GM19238 (cell line): ENCODE results near the gene NTNG2.
A peak's percentile ranks its signal among the peaks of the same experiment; 100 is the strongest.

ENCODE experiments used
- DNase-seq: peaks from one replicate; pipeline ENCODE4 v3.0.0; 2011; ENCODE audit warnings: low spot score; ENCODE audit not compliant: insufficient read length

Gene NTNG2

DNA sequence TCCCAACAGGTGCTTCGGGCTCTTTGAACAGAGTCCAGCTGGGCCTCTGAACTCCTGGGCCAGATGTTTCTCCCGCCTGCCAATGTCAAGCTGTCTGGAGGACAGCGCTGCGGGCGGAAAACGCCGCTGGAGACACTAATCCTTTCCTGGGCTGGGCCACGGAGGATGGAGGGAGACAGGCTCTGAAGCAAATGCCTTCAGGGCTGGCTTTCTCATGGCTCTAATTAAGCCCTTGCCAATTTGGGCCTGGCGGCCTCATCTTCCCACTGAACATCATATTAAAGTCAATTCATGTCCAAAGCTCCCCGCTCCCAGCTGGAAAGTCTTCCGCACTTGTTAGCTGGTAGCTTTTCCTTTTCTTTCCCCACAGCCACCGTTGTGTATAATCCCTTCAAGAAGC is 72.7 kb downstream of the NTNG2 start:
- DNase-seq: no peak

DNA sequence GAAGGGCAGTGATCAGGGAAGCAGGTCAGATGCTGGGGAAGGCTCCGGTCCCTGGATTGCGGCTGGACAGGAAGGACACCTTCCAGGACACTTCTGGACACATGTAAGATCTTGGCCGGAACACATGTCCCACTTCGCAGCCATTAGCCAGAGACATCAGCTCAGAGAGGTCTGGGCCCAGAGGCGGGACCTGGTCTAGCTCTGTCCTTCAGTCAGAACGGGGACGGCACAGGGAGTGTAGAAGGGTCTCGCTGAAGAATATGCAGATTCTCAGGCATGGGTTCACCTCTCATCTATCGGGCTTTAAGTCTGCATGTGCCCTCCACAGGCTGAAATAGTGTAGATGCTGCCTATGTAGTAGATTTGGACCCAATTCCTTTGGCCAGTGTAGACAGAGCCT is 73.3 kb downstream of the NTNG2 start:
- DNase-seq: no peak

DNA sequence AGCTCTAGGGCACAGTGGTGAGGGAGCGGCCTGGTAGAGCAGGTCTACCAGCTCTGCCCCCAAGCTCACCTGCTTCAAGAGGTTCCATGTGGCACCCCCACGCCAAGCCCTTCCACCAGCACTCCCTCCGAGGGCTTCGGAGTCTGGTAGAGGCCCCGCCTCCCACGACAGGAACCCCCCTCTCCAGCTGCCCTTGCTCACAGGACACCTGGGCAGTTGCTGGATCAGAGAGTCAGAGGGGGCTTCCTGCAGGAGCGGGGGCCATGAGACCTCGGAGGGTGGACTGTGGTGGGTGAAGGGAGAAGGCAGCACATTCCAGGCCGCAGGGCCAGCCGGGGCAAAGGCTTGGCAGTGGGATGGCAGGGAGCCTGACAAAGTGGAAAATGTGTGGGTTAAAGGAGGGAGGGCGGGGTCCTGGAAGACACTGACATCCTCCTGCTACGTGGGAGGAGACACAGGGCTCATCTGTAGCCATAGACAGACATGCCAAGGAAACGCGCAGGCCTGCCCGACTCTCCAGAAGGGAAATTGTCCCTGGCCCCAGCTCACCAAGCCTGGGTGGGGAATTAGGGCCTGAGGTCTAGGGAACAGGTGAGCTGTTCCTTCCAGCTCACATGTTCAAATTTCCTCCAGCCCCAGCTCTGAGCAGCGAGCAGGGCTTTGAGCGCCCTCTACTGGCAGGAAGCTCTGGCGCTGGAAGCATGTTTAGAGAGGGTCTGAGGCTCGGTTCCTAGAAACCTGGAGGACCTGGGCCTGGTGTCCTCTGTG is 74.2 kb downstream of the NTNG2 start:
- DNase-seq: peak; percentile 76

DNA sequence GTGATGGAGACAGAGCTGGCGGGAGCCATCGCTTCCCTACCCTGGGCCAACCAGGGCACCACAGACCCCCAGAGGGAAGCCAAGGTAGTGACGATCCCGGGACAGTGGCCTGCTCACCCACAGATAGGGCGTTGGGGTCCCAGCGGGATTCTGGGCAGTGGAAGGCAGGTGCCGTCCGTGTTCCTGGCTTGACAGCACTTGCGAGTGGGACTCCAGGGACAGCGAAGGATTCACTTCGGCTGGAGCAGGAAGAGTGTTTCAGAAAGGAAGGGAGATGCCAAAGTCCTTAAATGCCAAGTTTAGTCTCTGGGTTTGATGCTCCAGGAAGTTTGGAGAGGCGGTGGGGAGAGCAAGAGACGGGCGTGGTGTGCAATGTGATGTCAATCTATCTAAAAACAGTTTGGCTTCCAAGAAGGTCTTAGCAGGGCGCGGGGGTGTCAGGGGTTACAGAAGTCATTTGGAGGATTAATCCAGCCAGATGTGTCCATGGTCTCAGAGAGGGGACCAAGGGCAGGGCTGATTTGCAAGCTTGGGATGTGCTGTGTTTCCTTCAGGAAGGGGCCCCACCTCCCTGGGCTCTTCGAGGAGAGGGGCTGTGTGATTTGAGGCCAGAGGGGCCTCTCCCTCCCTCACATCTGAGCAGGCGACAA is 74.9 kb downstream of the NTNG2 start:
- DNase-seq: no peak

DNA sequence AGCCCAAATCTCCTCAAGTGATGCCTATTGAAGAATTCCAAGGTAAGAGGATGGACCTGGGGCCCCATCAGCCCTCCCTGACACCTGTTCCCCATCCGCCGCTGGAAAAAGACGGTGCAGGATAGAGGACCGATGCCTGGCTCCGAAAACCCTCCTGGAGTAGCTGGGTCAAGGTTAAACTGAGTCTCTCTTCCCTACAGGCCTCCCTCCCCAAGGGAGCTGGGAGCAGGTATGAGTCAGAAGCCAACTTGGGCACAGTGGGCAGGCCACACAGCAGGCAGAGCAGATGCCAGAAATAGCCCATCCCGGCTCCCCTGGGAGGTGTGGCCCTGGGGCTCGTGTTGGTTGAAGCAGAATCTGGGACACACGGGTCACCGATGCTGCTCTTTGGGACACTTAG is 75.6 kb downstream of the NTNG2 start:
- DNase-seq: no peak

GRCh38 chr9:132238026-132238972 is 76.4 kb downstream of the NTNG2 start:
- no peak for DNase-seq

DNA sequence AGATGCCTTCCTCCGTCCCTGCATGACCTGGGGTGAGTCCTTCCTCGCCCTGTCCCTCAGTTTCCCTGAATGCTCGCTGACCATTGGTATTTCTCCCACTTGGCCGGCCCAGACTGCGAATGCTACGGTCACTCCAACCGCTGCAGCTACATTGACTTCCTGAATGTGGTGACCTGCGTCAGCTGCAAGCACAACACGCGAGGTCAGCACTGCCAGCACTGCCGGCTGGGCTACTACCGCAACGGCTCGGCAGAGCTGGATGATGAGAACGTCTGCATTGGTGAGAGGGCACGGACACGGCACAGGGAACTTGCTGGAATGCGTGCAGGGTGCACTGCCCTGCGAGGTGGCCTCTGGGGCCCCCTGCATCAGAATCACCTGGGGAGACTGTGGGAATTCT is 77.1 kb downstream of the NTNG2 start:
- DNase-seq: no peak

DNA sequence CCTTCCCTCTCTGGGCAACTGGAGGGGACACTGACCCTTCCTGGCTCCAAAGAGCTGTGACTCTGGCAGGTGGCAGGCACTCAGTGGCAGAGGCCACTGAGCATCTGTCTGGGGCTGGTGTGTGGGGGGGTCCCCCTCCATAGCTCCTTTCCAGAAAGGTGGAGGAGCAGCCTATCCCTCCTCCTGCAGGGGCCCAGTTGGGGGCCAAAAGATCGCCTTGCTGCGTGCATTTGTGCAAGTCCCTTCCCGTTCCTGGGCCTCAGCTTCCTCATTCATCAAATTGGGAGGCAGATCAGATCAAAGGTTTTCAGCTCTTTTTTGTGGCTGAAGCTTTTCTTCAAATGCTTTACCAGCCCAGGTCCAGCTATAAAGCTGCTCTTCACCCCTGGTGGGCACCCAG is 77.7 kb downstream of the NTNG2 start:
- DNase-seq: no peak

DNA sequence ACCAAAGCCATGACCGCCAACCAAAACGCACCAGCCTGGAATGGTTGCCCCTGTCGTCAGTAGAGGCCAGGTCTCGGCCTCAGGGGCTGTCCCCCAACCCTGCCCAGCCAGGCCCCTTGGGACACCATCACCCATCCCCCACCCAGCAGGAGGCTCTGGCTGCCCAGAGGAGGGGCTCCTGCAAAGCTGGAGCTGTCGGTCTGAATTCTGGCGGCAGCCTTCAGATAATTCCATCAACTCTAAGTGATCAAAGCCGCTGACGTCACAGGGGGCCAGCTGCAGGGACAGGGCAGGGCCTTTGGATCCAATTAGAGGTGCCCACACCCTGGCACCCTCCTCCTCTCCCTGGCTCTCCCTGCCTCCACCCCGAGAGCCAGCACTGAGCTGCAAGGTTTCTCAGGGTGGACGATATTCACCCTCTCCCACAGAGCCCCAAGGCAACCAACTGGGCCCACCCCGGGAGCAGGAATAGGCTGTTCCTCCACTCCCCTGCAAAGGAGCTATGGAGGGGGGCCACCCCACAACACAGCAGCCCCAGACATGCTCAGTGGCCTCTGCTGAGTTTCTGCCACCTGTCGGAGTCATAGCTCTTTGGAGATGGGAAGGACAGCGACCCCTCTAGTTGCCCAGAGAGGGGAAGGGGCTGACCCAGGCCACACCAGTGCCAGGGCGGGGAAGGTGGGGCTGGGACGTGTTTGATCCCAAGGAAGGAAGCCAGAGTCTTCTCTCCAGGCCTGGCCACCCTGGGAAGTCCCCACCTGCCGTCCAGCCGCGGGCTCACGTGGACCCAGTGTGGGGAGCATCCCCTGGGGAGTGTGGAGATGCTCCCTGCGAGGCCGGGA is 78.4 kb downstream of the NTNG2 start:
- DNase-seq: no peak

DNA sequence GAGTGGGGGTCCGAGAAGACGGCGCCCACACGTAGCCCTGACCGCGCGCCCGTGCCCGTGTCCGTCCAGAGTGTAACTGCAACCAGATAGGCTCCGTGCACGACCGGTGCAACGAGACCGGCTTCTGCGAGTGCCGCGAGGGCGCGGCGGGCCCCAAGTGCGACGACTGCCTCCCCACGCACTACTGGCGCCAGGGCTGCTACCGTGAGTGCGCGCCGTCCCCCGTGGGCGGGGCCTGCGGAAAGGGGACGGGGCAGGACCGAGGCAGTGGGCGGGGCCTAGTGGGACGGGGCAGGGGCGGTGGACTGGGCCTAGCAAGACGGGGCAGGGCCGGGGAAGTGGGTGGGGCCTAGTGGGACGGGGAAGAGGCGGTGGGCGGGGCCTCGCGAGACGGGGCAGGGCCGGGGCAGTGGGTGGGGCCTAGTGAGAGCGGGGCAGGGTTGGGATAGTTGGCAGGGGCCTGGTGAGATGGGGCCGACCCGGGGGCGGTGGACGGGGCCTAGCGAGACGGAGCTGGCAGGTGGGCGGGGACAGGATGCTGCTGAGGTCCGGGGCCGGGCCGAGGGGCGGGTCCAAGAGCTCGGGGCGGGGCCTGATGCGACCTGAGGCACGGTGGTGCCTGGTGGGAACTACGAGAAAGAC is 79.1 kb downstream of the NTNG2 start:
- DNase-seq: peak; percentile 93

GRCh38 chr9:132241483-132241839 is 79.6 kb downstream of the NTNG2 start:
- DNase-seq: no peak

GRCh38 chr9:132241840-132242620 is 80.2 kb downstream of the NTNG2 start:
- peak; percentile 53 for DNase-seq

DNA sequence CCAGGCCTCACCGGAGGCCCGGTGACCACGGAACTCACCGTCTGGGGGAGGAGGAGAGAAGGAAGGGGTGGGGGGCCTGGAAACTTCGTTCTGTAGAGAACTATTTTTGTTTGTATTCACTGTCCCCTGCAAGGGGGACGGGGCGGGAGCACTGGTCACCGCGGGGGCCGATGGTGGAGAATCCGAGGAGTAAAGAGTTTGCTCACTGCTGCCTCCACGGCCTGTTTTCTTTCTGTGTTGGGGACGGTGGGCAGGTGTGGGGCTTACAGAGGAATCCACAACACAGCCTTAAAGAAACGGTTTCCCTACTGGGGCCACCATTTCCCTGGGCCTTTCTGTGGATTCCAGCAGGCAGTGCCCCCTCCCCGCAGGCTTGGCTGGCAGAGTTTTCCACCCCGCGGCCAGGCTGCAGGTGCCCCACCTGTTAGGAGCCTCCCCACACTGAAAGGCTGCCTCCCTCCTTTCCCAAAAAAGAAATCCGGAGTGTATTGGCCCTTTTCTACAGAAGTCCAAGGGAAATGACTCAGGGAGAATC is 80.8 kb downstream of the NTNG2 start:
- no peak for DNase-seq

- no peak for DNase-seq
Observed at GRCh38 chr9:132243156-132244074, 81.6 kb downstream of the NTNG2 start.

GRCh38 chr9:132244582-132245455 is 83.0 kb downstream of the NTNG2 start:
- DNase-seq: no peak

GRCh38 chr9:132245465-132245864 is 83.6 kb downstream of the NTNG2 start:
- DNase-seq: no peak

GRCh38 chr9:132247942-132248341 is 86.1 kb downstream of the NTNG2 start:
- no peak for DNase-seq

GRCh38 chr9:132249123-132249522 is 87.3 kb downstream of the NTNG2 start:
- DNase-seq: no peak
